IMR-90 (cell line): ENCODE measurements around the gene L3MBTL4. TPM values are rescaled to one million over a fixed set of nuclear protein-coding genes. Genes with fewer than 3 reads are reported as not detected.

Experiments used
- ATAC-seq: fragments of 200-7000 bp; cut with Tn5 transposase; 2 replicates; pipeline ENCODE4 v1.9.1; 2020; ENCODE audit warnings: low read depth, mild to moderate bottlenecking, moderate library complexity
- BruUV-seq: library from RNA; stranded (reverse); fragments of 400-500 nt; replicated peaks from 2 replicates; lab custom pipeline; 2021; lab: Mats Ljungman, UMichigan
- CTCF ChIA-PET: fragments of 300-600 bp; formaldehyde crosslinking; extraction: SDS; loops from one replicate; lab custom pipeline; 2021; ENCODE audit warnings: antibody characterized with exemption; lab: Yijun Ruan, JAX
- POLR2A ChIA-PET: fragments of 300-600 bp; sonication (Branson Sonifier 250); formaldehyde crosslinking; loops from one replicate; lab custom pipeline; 2022; ENCODE audit warnings: antibody characterized with exemption; ENCODE audit not compliant: unreplicated experiment; lab: Charles Lee
- DNase-seq: peaks from one replicate; pipeline ENCODE4 v3.0.0; 2013
- H2AFZ ChIP-seq: replicated peaks from 2 replicates; pipeline ENCODE3; 2013; ENCODE audit warnings: low read length, mild to moderate bottlenecking; ENCODE audit not compliant: poor library complexity
- H2AK5ac ChIP-seq: 2 replicates; pipeline ENCODE4 v1.6.1; 2013; ENCODE audit warnings: low read depth, low read length, inconsistent platforms
- H2AK9ac ChIP-seq: replicated peaks from 2 replicates; pipeline ENCODE3; 2013; ENCODE audit warnings: mild to moderate bottlenecking, low read depth, low read length, moderate library complexity; ENCODE audit not compliant: poor library complexity
- H2BK120ac ChIP-seq: 2 replicates; pipeline ENCODE4 v1.6.1; 2013; ENCODE audit warnings: low read depth, low read length, inconsistent platforms
- H2BK15ac ChIP-seq: 3 replicates; pipeline ENCODE4 v1.6.1; 2013; ENCODE audit warnings: low read depth, low read length, inconsistent platforms
- H2BK20ac ChIP-seq: 2 replicates; pipeline ENCODE4 v1.6.1; 2013; ENCODE audit warnings: low read depth, mild to moderate bottlenecking, inconsistent platforms, low read length, moderate library complexity
- H2BK5ac ChIP-seq: 2 replicates; pipeline ENCODE4 v1.6.1; 2013; ENCODE audit warnings: mild to moderate bottlenecking, low read depth, low read length, inconsistent platforms; ENCODE audit not compliant: poor library complexity, severe bottlenecking
- H3K14ac ChIP-seq: replicated peaks from 2 replicates; pipeline ENCODE4 v1.6.1; 2013; ENCODE audit warnings: low read depth, low read length, inconsistent platforms
- H3K18ac ChIP-seq: 2 replicates; pipeline ENCODE4 v1.6.1; 2013; ENCODE audit warnings: low read depth, low read length, control low read depth
- H3K23ac ChIP-seq: 2 replicates; pipeline ENCODE4 v1.6.1; 2013; ENCODE audit warnings: low read depth, low read length, inconsistent platforms
- H3K27ac ChIP-seq: 2 replicates; pipeline ENCODE4 v1.5.1; 2013; ENCODE audit warnings: mild to moderate bottlenecking, control low read depth, low read length; ENCODE audit not compliant: insufficient read depth
- H3K27me3 ChIP-seq: 2 replicates; pipeline ENCODE4 v1.6.1; 2013; ENCODE audit warnings: low read length; ENCODE audit not compliant: control insufficient read depth, insufficient read depth
- H3K36me3 ChIP-seq: 2 replicates; pipeline ENCODE4 v1.6.1; 2013; ENCODE audit warnings: low read length, mixed read lengths; ENCODE audit not compliant: control insufficient read depth, insufficient read depth
- H3K4ac ChIP-seq: 2 replicates; pipeline ENCODE4 v1.6.1; 2013; ENCODE audit warnings: low read depth, low read length, inconsistent platforms
- H3K4me1 ChIP-seq: 2 replicates; pipeline ENCODE4 v1.6.1; 2013; ENCODE audit warnings: low read length, mixed read lengths; ENCODE audit not compliant: control insufficient read depth, insufficient read depth
- H3K4me2 ChIP-seq: 2 replicates; pipeline ENCODE4 v1.6.1; 2013; ENCODE audit warnings: low read depth, mild to moderate bottlenecking, control low read depth, low read length, moderate library complexity
- H3K4me3 ChIP-seq: 2 replicates; pipeline ENCODE4 v1.5.1; 2013; ENCODE audit warnings: low read depth, mild to moderate bottlenecking, control low read depth, low read length, moderate library complexity; ENCODE audit not compliant: insufficient read depth
- H3K56ac ChIP-seq: 2 replicates; pipeline ENCODE4 v1.6.1; 2013; ENCODE audit warnings: low read length, inconsistent platforms; ENCODE audit not compliant: insufficient read depth; ENCODE audit errors: extremely low read depth
- H3K79me1 ChIP-seq, 2 experiments: 2 replicates each; pipeline ENCODE4 v1.6.1; 2013; ENCODE audit warnings: low read length in 2 of 2, inconsistent platforms in 1 of 2, low read depth in 1 of 2
- H3K9ac ChIP-seq: 2 replicates; pipeline ENCODE4 v1.6.1; 2013; ENCODE audit warnings: low read depth, low read length, control low read depth
- H3K9me1 ChIP-seq: 2 replicates; pipeline ENCODE4 v1.6.1; 2013; ENCODE audit warnings: low read length, inconsistent platforms; ENCODE audit not compliant: insufficient read depth
- H3K9me3 ChIP-seq: 2 replicates; pipeline ENCODE4 v1.6.1; 2013; ENCODE audit warnings: low read length; ENCODE audit not compliant: control insufficient read depth, insufficient read depth
- H4K20me1 ChIP-seq: 2 replicates; pipeline ENCODE4 v1.6.1; 2013; ENCODE audit warnings: low read length, inconsistent platforms; ENCODE audit not compliant: insufficient read depth
- H4K5ac ChIP-seq: 2 replicates; pipeline ENCODE4 v1.6.1; 2013; ENCODE audit warnings: mild to moderate bottlenecking, low read depth, low read length, control low read depth
- H4K8ac ChIP-seq, 2 experiments: 2 replicates each; pipeline ENCODE4 v1.6.1; 2013; ENCODE audit warnings: low read depth in 2 of 2, low read length in 2 of 2, control low read depth in 1 of 2, inconsistent platforms in 1 of 2
- H4K91ac ChIP-seq: 2 replicates; pipeline ENCODE4 v1.6.1; 2013; ENCODE audit warnings: low read depth, low read length, inconsistent platforms; ENCODE audit not compliant: insufficient read depth
- BHLHE40 ChIP-seq: fragments of 150-350 bp; IDR thresholded peaks from 2 replicates; pipeline ENCODE4 v1.6.1; 2016; ENCODE audit warnings: mild to moderate bottlenecking, low read depth, low read length
- CEBPB ChIP-seq: IDR thresholded peaks from 2 replicates; pipeline ENCODE4 v1.6.1; 2012; ENCODE audit warnings: low read depth, low read length, improper control_type of control experiment
- CHD1 ChIP-seq: IDR thresholded peaks from 2 replicates; pipeline ENCODE4 v1.6.1; 2012; ENCODE audit warnings: low read depth, low read length, improper control_type of control experiment
- FOS ChIP-seq: fragments of 150-350 bp; IDR thresholded peaks from 2 replicates; pipeline ENCODE4 v1.6.1; 2016; ENCODE audit warnings: low read depth, low read length
- MAFK ChIP-seq: IDR thresholded peaks from 2 replicates; pipeline ENCODE4 v1.6.1; 2012; ENCODE audit warnings: low read depth, low read length, improper control_type of control experiment
- MAZ ChIP-seq: IDR thresholded peaks from 2 replicates; pipeline ENCODE4 v1.6.1; 2012; ENCODE audit warnings: low read depth, mild to moderate bottlenecking, low read length, improper control_type of control experiment, moderate library complexity, borderline replicate concordance
- MXI1 ChIP-seq: IDR thresholded peaks from 2 replicates; pipeline ENCODE4 v1.6.1; 2012; ENCODE audit warnings: low read depth, mild to moderate bottlenecking, low read length, moderate library complexity, borderline replicate concordance
- NFE2L2 ChIP-seq: fragments of 150-350 bp; IDR thresholded peaks from 2 replicates; pipeline ENCODE4 v1.6.1; 2016; ENCODE audit warnings: low read depth, mild to moderate bottlenecking, low read length
- RAD21 ChIP-seq: IDR thresholded peaks from 2 replicates; pipeline ENCODE4 v1.6.1; 2012; ENCODE audit warnings: low read length, improper control_type of control experiment
- RCOR1 ChIP-seq: IDR thresholded peaks from 2 replicates; pipeline ENCODE4 v1.6.1; 2012; ENCODE audit warnings: mild to moderate bottlenecking, low read length, improper control_type of control experiment; ENCODE audit not compliant: insufficient replicate concordance
- RFX5 ChIP-seq: IDR thresholded peaks from 2 replicates; pipeline ENCODE4 v1.8.0; 2012; ENCODE audit warnings: low read depth, mild to moderate bottlenecking, low read length, moderate library complexity
- WGBS, 2 experiments: methylation state at CpG; one replicate each; pipeline versions ENCODE4 v1.1.5 to v1.1.7; 2013; ENCODE audit warnings: missing lambda C conversion rate in 2 of 2; ENCODE audit not compliant: insufficient read length in 1 of 2; ENCODE audit errors: extremely low coverage in 2 of 2; 5-methylcytosine and 5-hydroxymethylcytosine counted together
- dilution Hi-C: fragments of 300-500 bp; cut with HindIII; formaldehyde crosslinking; loops from one replicate; pipeline ENCODE4 v1.14.3; 2018; ENCODE audit warnings: low sequenced_read_pairs; ENCODE audit not compliant: unreplicated experiment
- in situ Hi-C: fragments of 300-500 bp; cut with MboI; formaldehyde crosslinking; loops from 3 replicates; pipeline ENCODE4 v1.14.3; 2019; ENCODE audit warnings: low sequenced_read_pairs, inconsistent platforms, mixed read lengths
- intact Hi-C: fragments of 100-400 bp; cut with micrococcal nuclease; formaldehyde crosslinking; loops from 2 replicates; pipeline ENCODE4 v1.10.0; 2022
- polyA plus RNA-seq, 3 experiments: library from polyadenylated mRNA; depleted of rRNA; stranded (reverse); fragments of >200 nt; gene quantifications; 2 replicates each; pipeline ENCODE4 v1.2.3, GENCODE V29; 2012; ENCODE audit warnings: low replicate concordance in 1 of 3
- total RNA-seq: library from RNA; depleted of rRNA; stranded (reverse); fragments of >200 nt; gene quantifications from 2 replicates; pipeline ENCODE4 v1.2.3, GENCODE V29; 2012
- TF ChIP-seq, protein P1 (sequence below): fragments of 150-350 bp; IDR thresholded peaks from 2 replicates; pipeline ENCODE4 v1.6.1; 2016; ENCODE audit warnings: low read depth, mild to moderate bottlenecking, low read length, moderate library complexity, borderline replicate concordance
- TF ChIP-seq, protein P2 (sequence below): conservative IDR thresholded peaks from 2 replicates; pipeline ENCODE4 v1.5.1; 2012; ENCODE audit warnings: mild to moderate bottlenecking, low read depth, low read length, improper control_type of control experiment

The L3MBTL4 gene
- total and polyA plus RNA-seq, 2 of the 4 experiments (the other 2 are of a cell fraction), result under 0.01 to 0.02 TPM

DNA sequence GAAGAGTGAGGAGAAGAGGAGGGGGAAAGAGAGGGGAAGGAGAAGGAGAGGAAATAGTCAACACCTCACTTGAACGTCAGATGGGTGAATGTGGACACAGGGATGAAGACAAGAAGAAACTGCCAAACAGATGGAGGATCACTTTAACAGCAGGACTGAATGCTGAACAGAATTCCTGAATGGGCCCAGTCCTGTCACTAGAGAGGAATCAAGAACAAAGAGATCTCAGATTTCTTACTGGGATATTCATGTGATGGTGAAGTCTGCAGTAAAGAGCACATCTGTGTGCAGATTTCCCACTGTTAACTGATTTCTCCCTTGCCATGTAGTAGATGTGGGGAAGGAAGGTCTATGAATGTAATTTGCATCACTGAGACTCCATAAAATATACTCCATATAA is 135.4 kb downstream of the L3MBTL4 start:
- Histone ChIP-seq H3K18ac (no peak overlapping the region), H3K4me2 (no peak overlapping the region), H2BK120ac (no peak overlapping the region), H3K23ac (no peak overlapping the region), H3K4ac (no peak overlapping the region), H3K79me1 (no peaks in the 10 kb centered on the region), H3K9ac (no peak overlapping the region), H2BK15ac (no peak overlapping the region), H3K4me3 (no peak overlapping the region), H3K4me1 (no peaks in the 10 kb centered on the region), H4K91ac (no peak overlapping the region), H4K5ac (no peak overlapping the region), H4K20me1 (no peaks in the 10 kb centered on the region), H3K36me3 (no peaks in the 10 kb centered on the region), H3K27ac (no peak overlapping the region), H3K9me3 (no peaks in the 10 kb centered on the region), H2AK9ac (no peak overlapping the region), H2AFZ (no peak overlapping the region), H2AK5ac (no peak overlapping the region), H2BK20ac (no peak overlapping the region), H3K9me1 (no peaks in the 10 kb centered on the region), H3K27me3 (no peaks in the 10 kb centered on the region; the same call in none of the 2 replicates), H3K56ac (no peak overlapping the region), H4K8ac (no peak overlapping the region), H3K14ac (no peak overlapping the region), H2BK5ac (no peak overlapping the region)
- no TSS peak for BruUV-seq
- DNase-seq (no peak), ATAC-seq (no peak)
- TF ChIP-seq, protein P1, sequence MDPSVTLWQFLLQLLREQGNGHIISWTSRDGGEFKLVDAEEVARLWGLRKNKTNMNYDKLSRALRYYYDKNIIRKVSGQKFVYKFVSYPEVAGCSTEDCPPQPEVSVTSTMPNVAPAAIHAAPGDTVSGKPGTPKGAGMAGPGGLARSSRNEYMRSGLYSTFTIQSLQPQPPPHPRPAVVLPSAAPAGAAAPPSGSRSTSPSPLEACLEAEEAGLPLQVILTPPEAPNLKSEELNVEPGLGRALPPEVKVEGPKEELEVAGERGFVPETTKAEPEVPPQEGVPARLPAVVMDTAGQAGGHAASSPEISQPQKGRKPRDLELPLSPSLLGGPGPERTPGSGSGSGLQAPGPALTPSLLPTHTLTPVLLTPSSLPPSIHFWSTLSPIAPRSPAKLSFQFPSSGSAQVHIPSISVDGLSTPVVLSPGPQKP, result no peak
- TF ChIP-seq RAD21, result no peak
- TF ChIP-seq RFX5, result no peak
- no peak for TF ChIP-seq MAFK
- TF ChIP-seq, protein P2, sequence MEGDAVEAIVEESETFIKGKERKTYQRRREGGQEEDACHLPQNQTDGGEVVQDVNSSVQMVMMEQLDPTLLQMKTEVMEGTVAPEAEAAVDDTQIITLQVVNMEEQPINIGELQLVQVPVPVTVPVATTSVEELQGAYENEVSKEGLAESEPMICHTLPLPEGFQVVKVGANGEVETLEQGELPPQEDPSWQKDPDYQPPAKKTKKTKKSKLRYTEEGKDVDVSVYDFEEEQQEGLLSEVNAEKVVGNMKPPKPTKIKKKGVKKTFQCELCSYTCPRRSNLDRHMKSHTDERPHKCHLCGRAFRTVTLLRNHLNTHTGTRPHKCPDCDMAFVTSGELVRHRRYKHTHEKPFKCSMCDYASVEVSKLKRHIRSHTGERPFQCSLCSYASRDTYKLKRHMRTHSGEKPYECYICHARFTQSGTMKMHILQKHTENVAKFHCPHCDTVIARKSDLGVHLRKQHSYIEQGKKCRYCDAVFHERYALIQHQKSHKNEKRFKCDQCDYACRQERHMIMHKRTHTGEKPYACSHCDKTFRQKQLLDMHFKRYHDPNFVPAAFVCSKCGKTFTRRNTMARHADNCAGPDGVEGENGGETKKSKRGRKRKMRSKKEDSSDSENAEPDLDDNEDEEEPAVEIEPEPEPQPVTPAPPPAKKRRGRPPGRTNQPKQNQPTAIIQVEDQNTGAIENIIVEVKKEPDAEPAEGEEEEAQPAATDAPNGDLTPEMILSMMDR, result no peak
- TF ChIP-seq CEBPB, result no peak
- TF ChIP-seq FOS, result no peak
- no peak for TF ChIP-seq MXI1
- TF ChIP-seq NFE2L2, result no peak
- TF ChIP-seq CHD1, result no peak
- TF ChIP-seq MAZ, result no peak
- no peak for TF ChIP-seq RCOR1
- no peak for TF ChIP-seq BHLHE40
- intact Hi-C loops (no loop called here), in situ Hi-C loops (no loop called here), dilution Hi-C loops (no loop called here)
- no CpG with 5 or more reads among the region's 1 CpG for WGBS, 2 experiments
- CTCF ChIA-PET, result interaction anchor here (0.6 kb wide), 1 partner anchor 424 kb away, joined by 4 read pairs; no protein-coding TSS in a partner anchor
- POLR2A ChIA-PET, result no interaction called here
